Ishikawa (cell line): ENCODE measurements around the gene ZAP70.

Source experiments
- CEBPB ChIP-seq: IDR thresholded peaks from 2 replicates; pipeline ENCODE4 v1.6.1; 2012
- CREB1 ChIP-seq: IDR thresholded peaks from 2 replicates; pipeline ENCODE4 v1.6.1; 2012; ENCODE audit warnings: low read depth
- EGR1 ChIP-seq: IDR thresholded peaks from 2 replicates; pipeline ENCODE4 v1.6.1; 2012
- EP300 ChIP-seq: IDR thresholded peaks from 2 replicates; pipeline ENCODE4 v1.6.1; 2012; ENCODE audit warnings: borderline replicate concordance
- FOXM1 ChIP-seq: IDR thresholded peaks from 2 replicates; pipeline ENCODE4 v1.6.1; 2012; ENCODE audit warnings: low read depth, borderline replicate concordance
- MAX ChIP-seq: IDR thresholded peaks from 2 replicates; pipeline ENCODE4 v1.6.1; 2012
- NFIC ChIP-seq: IDR thresholded peaks from 2 replicates; pipeline ENCODE4 v1.6.1; 2012
- RAD21 ChIP-seq: IDR thresholded peaks from 2 replicates; pipeline ENCODE4 v1.6.1; 2012; ENCODE audit warnings: low read depth
- REST ChIP-seq: IDR thresholded peaks from 2 replicates; pipeline ENCODE4 v1.6.1; 2012; ENCODE audit warnings: low read depth, mild to moderate bottlenecking
- TAF1 ChIP-seq: IDR thresholded peaks from 2 replicates; pipeline ENCODE4 v1.6.1; 2012; ENCODE audit warnings: low read depth, mild to moderate bottlenecking
- TCF12 ChIP-seq: IDR thresholded peaks from 2 replicates; pipeline ENCODE4 v1.6.1; 2012; ENCODE audit warnings: low read depth
- TEAD4 ChIP-seq: IDR thresholded peaks from 2 replicates; pipeline ENCODE4 v1.6.1; 2012
- USF1 ChIP-seq: IDR thresholded peaks from 2 replicates; pipeline ENCODE4 v1.6.1; 2012
- YY1 ChIP-seq: IDR thresholded peaks from 2 replicates; pipeline ENCODE4 v1.6.1; 2012; ENCODE audit warnings: low read depth
- ZBTB7A ChIP-seq: IDR thresholded peaks from 2 replicates; pipeline ENCODE4 v1.6.1; 2012; ENCODE audit warnings: low read depth

Gene ZAP70

GRCh38 chr2:97720746-97721145, 7.4 kb downstream of the ZAP70 start:
- TF ChIP-seq CEBPB (no peak), CREB1 (no peak), TCF12 (no peak), YY1 (no peak), USF1 (no peak), MAX (no peak), TAF1 (no peak), RAD21 (no peak), FOXM1 (no peak), EGR1 (no peak), ZBTB7A (no peak), NFIC (no peak), EP300 (no peak), REST (no peak), TEAD4 (no peak)

- TF ChIP-seq NFIC: no peak
- no peak for TF ChIP-seq FOXM1
- TF ChIP-seq YY1: no peak
- TF ChIP-seq TAF1: no peak
- TF ChIP-seq RAD21: no peak
- TF ChIP-seq EP300: no peak
- TF ChIP-seq CEBPB: no peak
- no peak for TF ChIP-seq MAX
- TF ChIP-seq TCF12: no peak
- no peak for TF ChIP-seq EGR1
- no peak for TF ChIP-seq CREB1
- no peak for TF ChIP-seq REST
These were observed 8.9 kb downstream of the ZAP70 start for GRCh38 chr2:97722227-97722626.

- TF ChIP-seq REST (no peak), EGR1 (no peak), CREB1 (no peak), TCF12 (no peak), RAD21 (no peak), FOXM1 (no peak), TEAD4 (no peak), NFIC (no peak), YY1 (no peak), ZBTB7A (no peak), TAF1 (no peak), USF1 (no peak), MAX (no peak), EP300 (no peak)
These were observed 10.0 kb downstream of the ZAP70 start for GRCh38 chr2:97723156-97724072.

GRCh38 chr2:97724073-97724410, 10.7 kb downstream of the ZAP70 start:
- TF ChIP-seq MAX (no peak), TAF1 (no peak), USF1 (no peak), EP300 (no peak), CREB1 (no peak), TCF12 (no peak), NFIC (no peak), ZBTB7A (no peak), YY1 (no peak), TEAD4 (no peak), FOXM1 (no peak), EGR1 (no peak), CEBPB (no peak), REST (no peak), RAD21 (no peak)
